Loucy (cell line): ENCODE data around the gene CSTPP1.

Experiments
- H2AFZ ChIP-seq: fragments of 200-600 bp; sonication (generic); 2 replicates; pipeline ENCODE4 v1.6.0; 2016; ENCODE audit warnings: antibody characterized with exemption, mild to moderate bottlenecking, low read length, moderate library complexity
- H3F3A ChIP-seq: fragments of 200-600 bp; 2 replicates; pipeline ENCODE4 v1.6.0; 2016; ENCODE audit warnings: antibody characterized with exemption, low read depth, mild to moderate bottlenecking
- H3K27me3 ChIP-seq: fragments of 200-600 bp; sonication (generic); 2 replicates; pipeline ENCODE4 v1.6.1; 2014; ENCODE audit warnings: low read length, mild to moderate bottlenecking; ENCODE audit not compliant: insufficient read depth, poor library complexity, severe bottlenecking
- H3K36me3 ChIP-seq: fragments of 200-600 bp; sonication (generic); 2 replicates; pipeline ENCODE4 v1.6.1; 2016; ENCODE audit warnings: low read length; ENCODE audit not compliant: insufficient read depth
- H3K4me1 ChIP-seq: fragments of 200-600 bp; sonication (generic); 2 replicates; pipeline ENCODE4 v1.5.1; 2014; ENCODE audit warnings: low read length, mild to moderate bottlenecking; ENCODE audit not compliant: insufficient read depth, poor library complexity, severe bottlenecking
- H3K4me2 ChIP-seq: fragments of 200-600 bp; sonication (generic); 2 replicates; pipeline ENCODE4 v1.6.0; 2014; ENCODE audit warnings: antibody characterized with exemption, low read length, low read depth, mild to moderate bottlenecking; ENCODE audit not compliant: poor library complexity, severe bottlenecking
- H3K4me3 ChIP-seq: fragments of 200-600 bp; sonication (generic); 2 replicates; pipeline ENCODE4 v1.5.1; 2014; ENCODE audit warnings: low read length, mild to moderate bottlenecking, mixed read lengths; ENCODE audit not compliant: poor library complexity, severe bottlenecking
- H3K79me2 ChIP-seq: fragments of 200-600 bp; sonication (generic); 2 replicates; pipeline ENCODE4 v1.6.1; 2014; ENCODE audit warnings: low read length; ENCODE audit not compliant: insufficient read depth
- H3K9ac ChIP-seq: fragments of 200-600 bp; sonication (generic); 2 replicates; pipeline ENCODE4 v1.6.0; 2014; ENCODE audit warnings: mild to moderate bottlenecking, low read depth, low read length, moderate library complexity; ENCODE audit not compliant: poor library complexity, severe bottlenecking
- H3K9me2 ChIP-seq: fragments of 200-600 bp; sonication (generic); replicated peaks from 2 replicates; pipeline ENCODE4 v1.6.1; 2016; ENCODE audit warnings: low read depth, low read length, mixed read lengths
- H3K9me3 ChIP-seq: fragments of 200-600 bp; sonication (generic); 2 replicates; pipeline ENCODE4 v1.6.1; 2014; ENCODE audit warnings: mild to moderate bottlenecking, antibody characterized with exemption, low read length, low read depth; ENCODE audit not compliant: insufficient read depth
- H4K20me1 ChIP-seq: fragments of 200-600 bp; sonication (generic); 2 replicates; pipeline ENCODE4 v1.6.0; 2014; ENCODE audit warnings: antibody characterized with exemption, low read length, mild to moderate bottlenecking; ENCODE audit not compliant: insufficient read depth, poor library complexity, severe bottlenecking
- EZH2phosphoT487 ChIP-seq: fragments of 200-600 bp; IDR thresholded peaks from 2 replicates; pipeline ENCODE4 v1.6.1; 2018; ENCODE audit warnings: antibody characterized with exemption, mild to moderate bottlenecking, moderate library complexity, borderline replicate concordance
- TF ChIP-seq, protein P1 (sequence below): fragments of 200-600 bp; sonication (generic); conservative IDR thresholded peaks from 2 replicates; pipeline ENCODE4 v1.5.1; 2014; ENCODE audit warnings: mild to moderate bottlenecking, antibody characterized with exemption, low read length

CSTPP1 gene

DNA sequence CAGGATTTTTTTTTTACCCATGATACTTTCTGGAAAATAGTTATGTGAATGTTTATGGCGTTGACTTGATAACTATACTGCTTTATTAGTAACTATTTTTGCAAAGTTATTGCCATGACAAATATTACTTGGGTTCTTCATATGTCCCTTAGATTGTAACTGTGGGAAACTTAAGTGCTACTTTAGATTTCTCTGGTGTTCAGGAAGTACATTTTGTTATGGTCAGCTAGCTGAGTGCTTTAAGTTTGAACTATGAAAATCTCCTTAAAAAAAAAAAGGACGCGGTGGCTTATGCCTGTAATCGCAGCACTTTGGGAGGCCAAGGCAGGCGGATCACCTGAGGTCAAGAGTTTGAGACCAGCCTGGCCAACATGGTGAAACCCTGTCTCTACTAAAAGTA lies 42.8 kb downstream of the CSTPP1 start:
- H3K4me2 ChIP-seq = no peak overlapping the region
- no peaks in the 10 kb centered on the region for H3F3A ChIP-seq
- H3K9me3 ChIP-seq = no peaks in the 10 kb centered on the region
- no peaks in the 10 kb centered on the region for H3K9me2 ChIP-seq
- H3K36me3 ChIP-seq = no peaks in the 10 kb centered on the region
- H3K27me3 ChIP-seq = no peaks in the 10 kb centered on the region
- no peaks in the 10 kb centered on the region for H3K79me2 ChIP-seq
- no peak overlapping the region for H2AFZ ChIP-seq
- H4K20me1 ChIP-seq = no peaks in the 10 kb centered on the region
- no peak overlapping the region for H3K4me3 ChIP-seq
- TF ChIP-seq, protein P1, sequence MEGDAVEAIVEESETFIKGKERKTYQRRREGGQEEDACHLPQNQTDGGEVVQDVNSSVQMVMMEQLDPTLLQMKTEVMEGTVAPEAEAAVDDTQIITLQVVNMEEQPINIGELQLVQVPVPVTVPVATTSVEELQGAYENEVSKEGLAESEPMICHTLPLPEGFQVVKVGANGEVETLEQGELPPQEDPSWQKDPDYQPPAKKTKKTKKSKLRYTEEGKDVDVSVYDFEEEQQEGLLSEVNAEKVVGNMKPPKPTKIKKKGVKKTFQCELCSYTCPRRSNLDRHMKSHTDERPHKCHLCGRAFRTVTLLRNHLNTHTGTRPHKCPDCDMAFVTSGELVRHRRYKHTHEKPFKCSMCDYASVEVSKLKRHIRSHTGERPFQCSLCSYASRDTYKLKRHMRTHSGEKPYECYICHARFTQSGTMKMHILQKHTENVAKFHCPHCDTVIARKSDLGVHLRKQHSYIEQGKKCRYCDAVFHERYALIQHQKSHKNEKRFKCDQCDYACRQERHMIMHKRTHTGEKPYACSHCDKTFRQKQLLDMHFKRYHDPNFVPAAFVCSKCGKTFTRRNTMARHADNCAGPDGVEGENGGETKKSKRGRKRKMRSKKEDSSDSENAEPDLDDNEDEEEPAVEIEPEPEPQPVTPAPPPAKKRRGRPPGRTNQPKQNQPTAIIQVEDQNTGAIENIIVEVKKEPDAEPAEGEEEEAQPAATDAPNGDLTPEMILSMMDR = no peak
- no peak for TF ChIP-seq EZH2phosphoT487
- peaks cover 47% of the 10 kb centered on the region for H3K4me1 ChIP-seq
- no peak overlapping the region for H3K9ac ChIP-seq

DNA sequence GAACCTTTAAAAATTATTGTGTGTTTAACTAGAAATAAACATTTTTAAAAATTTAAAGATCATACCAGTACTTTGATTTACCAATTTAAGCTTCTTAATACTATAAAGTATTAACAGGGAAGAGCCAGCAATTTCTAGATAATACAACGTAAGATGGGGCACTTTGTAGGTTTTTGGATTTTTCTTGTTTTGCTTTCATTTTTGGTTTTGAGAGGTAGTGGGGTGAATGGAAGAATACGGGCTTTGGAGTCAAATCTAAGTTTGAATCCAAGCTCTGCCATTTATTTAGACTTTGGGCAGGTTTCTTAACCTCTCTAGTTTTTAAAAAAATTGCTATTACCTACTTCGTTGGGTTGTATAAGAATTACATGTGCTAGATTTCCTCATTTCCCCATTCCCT lies 44.9 kb downstream of the CSTPP1 start:
- Histone ChIP-seq H3K36me3 (no peaks in the 10 kb centered on the region), H4K20me1 (no peaks in the 10 kb centered on the region), H3K27me3 (no peaks in the 10 kb centered on the region), H3K9me2 (no peaks in the 10 kb centered on the region), H3F3A (no peaks in the 10 kb centered on the region), H3K4me3 (no peak overlapping the region), H3K9ac (no peak overlapping the region), H2AFZ (no peak overlapping the region), H3K4me2 (peak overlapping the region; percentile 26), H3K79me2 (no peaks in the 10 kb centered on the region), H3K9me3 (no peaks in the 10 kb centered on the region), H3K4me1 (peaks cover 46% of the 10 kb centered on the region)
- TF ChIP-seq, protein P1 = no peak
- TF ChIP-seq EZH2phosphoT487 = no peak

DNA sequence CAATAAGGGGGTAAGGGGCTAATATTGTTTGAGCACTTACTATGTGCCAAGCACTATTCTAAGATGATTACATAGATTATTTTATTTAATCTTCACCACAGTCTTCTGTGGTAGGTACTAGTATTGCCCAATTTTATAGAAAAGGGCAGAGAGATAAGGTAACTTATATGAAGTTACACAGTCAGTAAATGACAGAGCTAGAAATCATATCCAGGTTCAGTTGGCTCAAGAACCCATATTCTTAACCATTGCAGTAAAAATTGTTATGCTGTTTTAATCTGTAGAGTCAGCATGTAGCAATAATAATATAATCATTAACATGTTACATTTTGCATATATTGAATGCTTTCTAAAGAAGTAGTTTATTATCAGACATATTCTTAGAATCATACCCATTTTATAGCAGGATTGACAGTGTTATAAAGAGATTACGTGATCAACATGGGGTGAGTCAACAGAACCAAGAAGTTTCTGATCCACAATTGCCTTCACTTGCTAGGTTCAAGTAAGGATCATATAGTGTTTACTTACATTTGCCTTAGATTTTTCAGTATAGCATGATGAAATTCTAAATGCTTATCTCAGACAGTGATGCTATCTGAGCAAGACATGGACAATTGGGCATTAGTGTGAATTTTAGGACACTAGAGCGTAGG lies 46.4 kb downstream of the CSTPP1 start:
- H2AFZ ChIP-seq = no peak overlapping the region
- no peaks in the 10 kb centered on the region for H3K9me3 ChIP-seq
- H3K79me2 ChIP-seq = no peaks in the 10 kb centered on the region
- H3F3A ChIP-seq = no peaks in the 10 kb centered on the region
- peaks cover 31% of the 10 kb centered on the region for H3K4me1 ChIP-seq
- no peaks in the 10 kb centered on the region for H4K20me1 ChIP-seq
- no peak overlapping the region for H3K9ac ChIP-seq
- no peaks in the 10 kb centered on the region for H3K9me2 ChIP-seq
- no peak for TF ChIP-seq EZH2phosphoT487
- TF ChIP-seq, protein P1 = no peak
- H3K27me3 ChIP-seq = no peaks in the 10 kb centered on the region
- H3K4me3 ChIP-seq = no peak overlapping the region
- H3K4me2 ChIP-seq = peak overlapping the region; percentile 44
- H3K36me3 ChIP-seq = no peaks in the 10 kb centered on the region
